ENCODE results near the gene MRPS10.

- TF ChIP-seq CTCF (IDR thresholded peaks at IDR 0.05) (no peak), POLR2A (IDR thresholded peaks at IDR 0.05) (no peak)
These were observed 8.5 kb upstream of the MRPS10 start for GRCh38 chr6:42226161-42226611.

All from lower leg skin (tissue), 3 donors.